Retinal pigment epithelial cell (primary cell): ENCODE results near the gene IL27RA.

Source experiments
- DNase-seq: peaks from one replicate; pipeline ENCODE4 v3.0.0-alpha.2; 2010; ENCODE audit warnings: low read depth
- H3K4me3 ChIP-seq: 2 replicates; pipeline ENCODE4 v1.5.1; 2011; ENCODE audit warnings: mild to moderate bottlenecking, low read length, control low read depth, moderate library complexity
- CTCF ChIP-seq: conservative IDR thresholded peaks from 2 replicates; pipeline ENCODE4 v1.5.1; 2011; ENCODE audit warnings: low read depth, low read length, control low read depth, inconsistent platforms

Gene IL27RA

DNA sequence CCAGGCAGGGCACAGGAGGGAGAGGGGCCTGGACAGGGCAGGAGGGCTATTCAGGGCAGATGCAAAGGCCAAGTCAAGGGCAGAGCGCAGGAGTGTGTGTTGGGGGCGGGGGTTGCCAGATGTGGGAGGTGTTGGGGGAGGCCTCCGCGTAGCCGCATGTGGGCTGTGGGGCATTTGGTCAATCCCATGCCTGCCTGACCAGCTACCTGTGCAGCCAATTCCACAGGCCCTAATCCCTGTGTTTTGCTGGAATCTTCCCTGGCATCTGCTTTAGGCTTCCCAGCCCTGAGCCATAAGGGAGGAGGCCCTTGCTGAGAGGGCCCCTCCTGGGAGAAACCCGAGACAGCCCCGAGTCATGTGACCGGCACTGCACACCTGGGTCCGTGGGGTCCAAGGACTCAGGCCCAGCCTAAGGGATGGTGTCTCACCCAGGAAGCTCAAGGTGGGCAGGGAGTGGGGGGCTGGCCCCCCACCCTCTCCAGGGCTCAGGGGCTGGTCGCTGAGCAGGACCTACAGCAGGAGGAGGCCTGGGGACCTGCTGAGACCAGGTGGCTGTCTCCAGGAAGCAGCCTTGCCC lies 45.7 kb upstream of the IL27RA start:
- no peak for TF ChIP-seq CTCF
- no peak overlapping the region for H3K4me3 ChIP-seq
- DNase-seq, result no peak

DNA sequence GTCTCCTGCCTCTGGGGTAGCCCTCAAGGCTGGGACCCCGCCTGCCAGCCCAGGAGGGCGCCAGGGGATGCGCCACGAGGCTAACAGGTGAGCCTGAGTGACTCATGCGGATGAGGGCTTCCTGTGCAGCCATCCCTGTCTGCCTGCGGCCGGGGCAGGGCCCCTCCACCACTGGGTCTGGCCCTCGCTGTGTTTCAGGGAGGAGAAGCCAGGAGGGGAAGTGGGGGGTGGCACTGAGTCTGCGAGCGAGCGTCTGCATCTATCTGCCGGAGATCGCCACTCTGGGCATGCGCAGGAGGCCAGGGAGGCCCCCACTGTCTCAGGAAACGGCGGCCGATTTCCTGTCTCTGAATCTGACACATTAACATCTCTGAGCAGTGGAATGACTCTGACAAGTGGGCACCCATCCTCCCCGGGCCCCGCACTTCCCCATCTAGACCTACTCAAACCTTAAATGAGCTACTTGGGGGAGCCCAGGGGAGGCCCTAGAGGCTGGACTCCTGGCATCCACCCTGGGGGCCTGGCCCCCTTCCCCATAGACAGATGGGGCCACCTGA lies 45.1 kb upstream of the IL27RA start:
- no peak for DNase-seq
- H3K4me3 ChIP-seq, result no peak overlapping the region
- no peak for TF ChIP-seq CTCF

DNA sequence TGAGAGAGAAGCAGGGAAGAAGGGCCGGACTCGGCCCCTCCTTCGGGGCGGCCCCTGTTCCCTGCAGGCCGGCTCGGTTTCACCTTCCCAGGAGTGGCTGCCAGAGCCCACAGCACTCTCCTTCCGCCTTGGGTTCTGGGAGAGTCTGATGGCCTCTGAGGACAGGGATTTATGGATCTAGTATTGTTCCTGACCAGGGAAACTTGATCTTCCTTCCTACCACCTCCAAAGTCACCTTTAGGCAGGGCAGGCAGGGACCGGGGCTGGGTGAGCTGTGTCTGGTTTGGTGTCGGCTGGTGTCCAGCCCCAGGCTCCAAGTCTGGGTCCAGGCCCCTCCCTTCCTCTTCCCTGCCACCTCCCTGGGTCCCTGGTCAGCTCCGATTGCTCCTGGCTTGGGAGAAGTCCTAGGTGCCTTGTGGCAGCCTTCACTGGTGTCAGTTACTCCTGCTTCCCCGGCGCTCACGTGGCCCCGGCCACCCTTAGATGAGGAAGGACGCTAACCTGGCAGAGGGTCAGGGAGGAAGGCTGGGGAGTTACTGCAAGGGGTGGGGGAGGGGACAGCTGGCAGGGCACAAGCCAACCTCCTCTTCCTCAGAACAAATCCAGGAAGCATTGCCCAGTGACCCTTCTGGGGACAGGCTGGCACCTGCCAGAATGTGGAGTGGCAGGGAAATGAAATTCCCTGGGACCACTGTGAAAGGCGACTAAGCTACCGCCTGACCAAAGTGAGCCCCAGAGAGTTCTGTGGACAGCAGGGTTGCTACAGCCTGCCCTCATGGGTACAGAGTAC lies 44.3 kb upstream of the IL27RA start:
- TF ChIP-seq CTCF, result no peak
- DNase-seq, result no peak
- H3K4me3 ChIP-seq, result no peak overlapping the region

DNA sequence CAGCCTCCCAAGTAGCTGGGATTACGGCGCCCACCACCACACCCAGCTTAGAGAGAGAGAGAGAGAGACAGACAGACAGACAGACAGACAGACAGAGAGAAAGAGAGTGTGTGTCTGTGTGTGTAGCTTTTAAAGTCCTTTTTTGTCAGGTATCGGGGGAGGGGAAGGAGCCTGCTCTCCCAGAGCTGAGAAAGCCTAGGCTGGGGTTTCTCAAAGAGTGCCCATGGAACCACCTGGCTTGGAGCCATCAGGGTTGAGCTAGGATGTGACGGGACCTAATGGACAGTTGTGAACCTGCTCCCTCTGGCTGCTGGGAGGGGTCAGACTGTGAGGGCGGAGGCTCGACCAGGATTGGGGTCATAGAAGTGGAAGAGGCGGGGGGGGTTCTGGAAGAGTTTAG lies 42.1 kb upstream of the IL27RA start:
- no peak overlapping the region for H3K4me3 ChIP-seq
- DNase-seq, result no peak
- no peak for TF ChIP-seq CTCF

DNA sequence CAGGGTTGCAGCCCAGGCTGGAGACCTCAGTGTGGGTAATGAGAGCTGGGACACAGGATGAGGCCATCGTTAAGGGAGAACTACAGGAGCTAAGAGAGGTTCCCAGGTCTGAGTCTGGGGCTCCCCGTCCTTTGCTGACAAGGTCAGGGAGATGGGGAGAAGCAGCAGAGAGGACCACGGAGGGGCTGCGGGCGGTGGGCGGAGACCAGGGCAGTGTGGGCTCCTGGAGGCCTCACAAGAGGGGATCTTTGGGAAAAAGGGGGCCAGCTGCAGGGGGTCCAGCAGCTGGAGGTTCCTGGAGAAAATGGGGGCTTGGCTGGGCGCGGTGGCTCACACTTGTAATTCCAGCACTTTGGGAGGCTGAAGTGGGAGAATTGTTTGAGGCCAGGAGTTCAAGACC lies 41.5 kb upstream of the IL27RA start:
- no peak for TF ChIP-seq CTCF
- no peak for DNase-seq
- no peak overlapping the region for H3K4me3 ChIP-seq

- no peak overlapping the region for H3K4me3 ChIP-seq
- no peak for TF ChIP-seq CTCF
- DNase-seq, result no peak
Observed at GRCh38 chr19:13992025-13992424, 39.5 kb upstream of the IL27RA start.
